GM18519 (cell line): ENCODE measurements around the gene GALNT13.

Experiments used
- ATAC-seq: cut with Tn5 transposase; IDR thresholded peaks from one replicate; pipeline ENCODE4 v1.9.1; 2021; ENCODE audit warnings: mild to moderate bottlenecking, moderate library complexity; ENCODE audit not compliant: unreplicated experiment, low FRiP score

GALNT13 gene

GRCh38 chr2:154097833-154098398 lies 226.2 kb downstream of the GALNT13 start:
- no peak for ATAC-seq

GRCh38 chr2:154120706-154121105 lies 249.0 kb downstream of the GALNT13 start:
- no peak for ATAC-seq

- ATAC-seq = no peak
Observed at GRCh38 chr2:154125891-154126290, 254.2 kb downstream of the GALNT13 start.

GRCh38 chr2:154130821-154131220 lies 259.1 kb downstream of the GALNT13 start:
- no peak for ATAC-seq

GRCh38 chr2:154132827-154133226 lies 261.1 kb downstream of the GALNT13 start:
- no peak for ATAC-seq

GRCh38 chr2:154133823-154134222 lies 262.1 kb downstream of the GALNT13 start:
- ATAC-seq = no peak

GRCh38 chr2:154140249-154141025 lies 268.7 kb downstream of the GALNT13 start:
- ATAC-seq = no peak

GRCh38 chr2:154142480-154142879 lies 270.8 kb downstream of the GALNT13 start:
- ATAC-seq = no peak

- no peak for ATAC-seq
Observed at GRCh38 chr2:154143105-154143504, 271.4 kb downstream of the GALNT13 start.

GRCh38 chr2:154158101-154158500 lies 286.4 kb downstream of the GALNT13 start:
- ATAC-seq = no peak

- ATAC-seq = no peak
Observed at GRCh38 chr2:154161286-154161685, 289.6 kb downstream of the GALNT13 start.

GRCh38 chr2:154170400-154170799 lies 298.7 kb downstream of the GALNT13 start:
- ATAC-seq = no peak

GRCh38 chr2:154173164-154173563 lies 301.4 kb downstream of the GALNT13 start:
- ATAC-seq = no peak

- no peak for ATAC-seq
Observed at GRCh38 chr2:154173919-154174318, 302.2 kb downstream of the GALNT13 start.

GRCh38 chr2:154182008-154182407 lies 310.3 kb downstream of the GALNT13 start:
- ATAC-seq = no peak

- no peak for ATAC-seq
Observed at GRCh38 chr2:154187948-154188347, 316.2 kb downstream of the GALNT13 start.

GRCh38 chr2:154189953-154190352 lies 318.2 kb downstream of the GALNT13 start:
- no peak for ATAC-seq

- no peak for ATAC-seq
Observed at GRCh38 chr2:154193246-154193645, 321.5 kb downstream of the GALNT13 start.

GRCh38 chr2:154194909-154195643 lies 323.4 kb downstream of the GALNT13 start:
- ATAC-seq = no peak

GRCh38 chr2:154195644-154196195 lies 324.0 kb downstream of the GALNT13 start:
- ATAC-seq = no peak

- ATAC-seq = no peak
Observed at GRCh38 chr2:154198866-154199265, 327.1 kb downstream of the GALNT13 start.
